MCF 10A (cell line): ENCODE data around the gene LRFN4. TPM values are rescaled to one million over a fixed set of nuclear protein-coding genes. Genes with fewer than 3 reads are reported as not detected.
A peak's percentile ranks its signal among the peaks of the same experiment; 100 is the strongest.

Source experiments
- BruUV-seq: library from RNA; stranded (reverse); fragments of 400-500 nt; replicated peaks from 2 replicates; lab custom pipeline; 2021; lab: Mats Ljungman, UMichigan
- CTCF ChIA-PET: fragments of 300-600 bp; sonication (Branson Sonifier 250); formaldehyde crosslinking; extraction: SDS; loops from one replicate; lab custom pipeline; 2021; ENCODE audit warnings: antibody characterized with exemption, inconsistent platforms; lab: Yijun Ruan, JAX
- POLR2A ChIA-PET: fragments of 300-600, 350-650 bp; sonication (Branson Sonifier 250); formaldehyde crosslinking; extraction: SDS; loops from one replicate; lab custom pipeline; 2020; ENCODE audit warnings: antibody characterized with exemption, inconsistent platforms; lab: Yijun Ruan, JAX
- DNase-seq: peaks from one replicate; pipeline ENCODE4 v3.0.0-alpha.2; 2018; ENCODE audit not compliant: unreplicated experiment
- H3K27ac Mint-ChIP-seq: one replicate; pipeline ENCODE4 v1.8.0; 2022; ENCODE audit warnings: mild to moderate bottlenecking, low read depth, mixed read lengths; ENCODE audit not compliant: unreplicated experiment
- H3K27me3 Mint-ChIP-seq: one replicate; pipeline ENCODE4 v1.8.0; 2022; ENCODE audit warnings: mixed read lengths; ENCODE audit not compliant: insufficient read depth, unreplicated experiment
- H3K36me3 Mint-ChIP-seq: one replicate; pipeline ENCODE4 v1.8.0; 2022; ENCODE audit warnings: mild to moderate bottlenecking, moderate library complexity, mixed read lengths; ENCODE audit not compliant: insufficient read depth, unreplicated experiment
- H3K4me1 Mint-ChIP-seq: one replicate; pipeline ENCODE4 v1.8.0; 2022; ENCODE audit warnings: mixed read lengths; ENCODE audit not compliant: insufficient read depth, unreplicated experiment
- H3K4me3 Mint-ChIP-seq: one replicate; pipeline ENCODE4 v1.8.0; 2022; ENCODE audit warnings: mild to moderate bottlenecking, moderate library complexity, mixed read lengths; ENCODE audit not compliant: unreplicated experiment
- H3K9me3 Mint-ChIP-seq: one replicate; pipeline ENCODE4 v1.8.0; 2022; ENCODE audit warnings: mixed read lengths; ENCODE audit not compliant: unreplicated experiment
- intact Hi-C: fragments of 100-400 bp; cut with micrococcal nuclease; formaldehyde crosslinking; loops from 2 replicates; pipeline ENCODE4 v1.14.1; 2022
- total RNA-seq: library from RNA; stranded (reverse); gene quantifications from 2 replicates; pipeline ENCODE4 v1.2.3, GENCODE V29; 2022
- TF ChIP-seq, protein P1 (sequence below): fragments of 200-600 bp; IDR thresholded peaks from one replicate; pipeline ENCODE4 v1.8.0; 2022; ENCODE audit warnings: antibody characterized with exemption, mild to moderate bottlenecking; ENCODE audit not compliant: unreplicated experiment

LRFN4 gene
- total RNA-seq, 1 experiment from 2014 or later, result 30.4 TPM

DNA sequence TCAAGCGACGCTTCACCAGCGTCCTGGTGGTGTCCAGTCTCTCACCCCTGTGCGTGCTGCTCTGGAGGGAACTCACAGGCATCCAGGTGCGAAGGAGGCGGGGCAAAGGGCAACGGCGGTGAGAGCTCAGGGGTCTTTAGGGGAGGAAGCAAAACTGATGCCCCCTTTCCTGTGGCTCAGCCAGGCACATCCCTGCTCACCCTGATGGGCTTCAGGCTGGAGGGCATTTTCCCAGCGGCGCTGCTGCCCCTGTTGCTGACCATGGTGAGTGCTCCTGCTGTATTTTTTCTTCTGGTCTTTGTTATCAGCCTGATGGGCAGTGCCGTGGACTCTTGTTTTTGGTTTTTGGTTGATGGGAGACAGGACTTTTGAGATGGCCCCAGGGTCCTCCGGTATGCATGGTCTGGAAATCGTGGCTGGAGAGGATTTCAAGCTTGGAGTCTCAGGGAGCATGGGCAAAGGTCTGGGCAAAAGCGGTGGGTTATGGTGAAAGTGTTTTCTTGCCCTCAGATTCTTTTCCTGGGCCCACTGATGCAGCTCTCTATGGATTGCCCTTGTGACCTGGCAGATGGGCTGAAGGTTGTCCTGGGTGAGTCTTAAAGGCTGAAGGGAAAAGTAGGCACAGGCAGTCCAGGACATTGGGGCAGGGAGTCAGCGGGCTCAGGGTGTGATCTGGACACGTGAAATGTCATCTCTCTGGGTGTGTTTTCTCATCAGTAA is 12.9 kb upstream of the LRFN4 start:
- POLR2A ChIA-PET, result interaction anchor here (0.6 to 3.8 kb wide), 29 partner anchors 10 to 568 kb away, joined by 3 to 74 read pairs (median 4); partner anchors contain the start of genes C11orf86 and PC
- Mint-ChIP-seq H3K9me3 (no peaks in the 10 kb centered on the region), H3K4me3 (peak overlapping the region; percentile 82), H3K27ac (peak overlapping the region; percentile 94), H3K36me3 (peaks cover 76% of the 10 kb centered on the region), H3K4me1 (peaks cover 28% of the 10 kb centered on the region), H3K27me3 (no peaks in the 10 kb centered on the region)
- no peak for DNase-seq
- BruUV-seq, result TSS peak; percentile 46
- CTCF ChIA-PET, result interaction anchor here (0.6 to 5.4 kb wide), 7 partner anchors 10 to 276 kb away, joined by 3 to 36 read pairs (median 3); partner anchors contain the start of gene C11orf86
- intact Hi-C loops, result loop anchor here (1.0 to 5.0 kb wide), 3 partner anchors 113 to 178 kb away; partner anchors contain the start of genes PC and SYT12
- TF ChIP-seq, protein P1, sequence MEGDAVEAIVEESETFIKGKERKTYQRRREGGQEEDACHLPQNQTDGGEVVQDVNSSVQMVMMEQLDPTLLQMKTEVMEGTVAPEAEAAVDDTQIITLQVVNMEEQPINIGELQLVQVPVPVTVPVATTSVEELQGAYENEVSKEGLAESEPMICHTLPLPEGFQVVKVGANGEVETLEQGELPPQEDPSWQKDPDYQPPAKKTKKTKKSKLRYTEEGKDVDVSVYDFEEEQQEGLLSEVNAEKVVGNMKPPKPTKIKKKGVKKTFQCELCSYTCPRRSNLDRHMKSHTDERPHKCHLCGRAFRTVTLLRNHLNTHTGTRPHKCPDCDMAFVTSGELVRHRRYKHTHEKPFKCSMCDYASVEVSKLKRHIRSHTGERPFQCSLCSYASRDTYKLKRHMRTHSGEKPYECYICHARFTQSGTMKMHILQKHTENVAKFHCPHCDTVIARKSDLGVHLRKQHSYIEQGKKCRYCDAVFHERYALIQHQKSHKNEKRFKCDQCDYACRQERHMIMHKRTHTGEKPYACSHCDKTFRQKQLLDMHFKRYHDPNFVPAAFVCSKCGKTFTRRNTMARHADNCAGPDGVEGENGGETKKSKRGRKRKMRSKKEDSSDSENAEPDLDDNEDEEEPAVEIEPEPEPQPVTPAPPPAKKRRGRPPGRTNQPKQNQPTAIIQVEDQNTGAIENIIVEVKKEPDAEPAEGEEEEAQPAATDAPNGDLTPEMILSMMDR, result no peak

DNA sequence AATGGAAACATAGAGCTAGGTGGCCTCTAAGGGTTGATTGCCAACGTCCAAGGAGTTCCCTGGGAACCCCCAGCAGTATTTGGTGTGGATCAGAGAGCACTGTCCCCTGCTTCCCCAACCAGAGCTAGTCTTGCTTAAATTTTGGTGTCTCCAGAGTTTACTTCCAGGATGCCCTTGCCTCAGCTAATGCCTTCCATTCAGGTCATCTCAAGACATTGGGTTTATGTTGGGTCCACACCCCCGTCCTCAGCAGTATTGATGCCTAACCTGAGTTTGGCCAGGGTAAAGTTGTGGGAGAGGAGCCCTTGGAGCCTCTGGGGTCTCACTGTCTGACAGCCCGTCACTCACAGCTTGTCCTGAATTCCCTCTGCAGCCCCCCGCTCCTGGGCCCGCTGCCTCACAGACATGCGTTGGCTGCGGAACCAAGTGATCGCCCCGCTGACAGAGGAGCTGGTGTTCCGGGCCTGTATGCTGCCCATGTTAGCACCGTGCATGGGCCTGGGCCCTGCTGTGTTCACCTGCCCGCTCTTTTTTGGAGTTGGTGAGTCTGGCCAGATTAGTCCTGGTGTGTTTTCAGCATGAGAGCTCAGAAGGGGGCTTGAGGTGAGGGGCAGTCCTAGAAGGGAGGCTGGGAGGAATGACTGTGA is 12.2 kb upstream of the LRFN4 start:
- TF ChIP-seq, protein P1, result no peak
- H3K27me3 Mint-ChIP-seq, result no peaks in the 10 kb centered on the region
- CTCF ChIA-PET, result interaction anchor here (0.6 to 5.4 kb wide), 7 partner anchors 9 to 277 kb away, joined by 3 to 36 read pairs (median 3); partner anchors contain the start of gene C11orf86
- no peak for DNase-seq
- H3K4me1 Mint-ChIP-seq, result peaks cover 28% of the 10 kb centered on the region
- no TSS peak for BruUV-seq
- peak overlapping the region; percentile 94 for H3K27ac Mint-ChIP-seq
- POLR2A ChIA-PET, result interaction anchor here (0.7 to 3.8 kb wide), 12 partner anchors 9 to 568 kb away, joined by 3 to 74 read pairs (median 4); partner anchors contain the start of gene PC
- H3K4me3 Mint-ChIP-seq, result peak overlapping the region; percentile 82
- no peaks in the 10 kb centered on the region for H3K9me3 Mint-ChIP-seq
- intact Hi-C loops, result loop anchor here (5.0 kb wide), 2 partner anchors 113 to 178 kb away; partner anchors contain the start of genes PC and SYT12
- peaks cover 75% of the 10 kb centered on the region for H3K36me3 Mint-ChIP-seq

DNA sequence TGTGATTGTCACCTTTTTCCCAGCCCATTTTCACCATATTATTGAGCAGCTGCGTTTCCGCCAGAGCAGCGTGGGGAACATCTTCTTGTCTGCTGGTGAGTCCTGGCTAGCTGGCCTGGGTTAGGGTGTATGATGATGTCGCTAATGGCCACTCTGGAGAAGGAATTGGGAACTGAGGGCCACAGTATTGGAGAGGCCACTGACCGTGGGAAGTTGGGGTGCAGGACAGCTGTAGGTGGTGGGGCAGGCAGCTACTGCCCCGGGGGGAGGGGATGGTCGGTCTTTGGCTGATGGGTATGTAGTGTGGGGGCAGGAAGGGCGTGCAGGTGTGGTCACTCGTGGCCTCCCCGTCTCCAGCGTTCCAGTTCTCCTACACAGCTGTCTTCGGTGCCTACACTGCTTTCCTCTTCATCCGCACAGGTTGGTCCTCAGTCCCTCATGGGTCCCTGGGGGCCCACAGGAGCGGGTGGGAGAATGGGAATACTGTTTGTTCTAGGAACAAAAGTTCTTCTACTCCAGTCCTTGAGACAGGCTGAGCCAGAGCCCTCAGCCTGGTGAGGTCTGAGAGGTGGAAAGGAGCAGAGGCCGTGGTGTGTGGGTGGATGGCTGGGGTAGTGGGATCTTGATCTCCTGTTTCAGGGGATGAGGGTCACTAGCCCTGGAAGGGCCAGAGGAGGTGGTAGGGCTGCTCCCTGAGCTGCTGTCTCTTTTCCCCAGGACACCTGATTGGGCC is 11.6 kb upstream of the LRFN4 start:
- H3K27ac Mint-ChIP-seq, result no peak overlapping the region
- TF ChIP-seq, protein P1, result no peak
- POLR2A ChIA-PET, result interaction anchor here (0.6 to 3.8 kb wide), 8 partner anchors 9 to 746 kb away, joined by 3 to 74 read pairs (median 4); partner anchors contain the start of gene PC
- CTCF ChIA-PET, result interaction anchor here (1.4 to 5.4 kb wide), 3 partner anchors 8 to 150 kb away, joined by 3 to 36 read pairs (median 3); partner anchors contain the start of gene C11orf86
- peak overlapping the region; percentile 82 for H3K4me3 Mint-ChIP-seq
- intact Hi-C loops, result no loop called here
- no peak for DNase-seq
- BruUV-seq, result no TSS peak
- H3K4me1 Mint-ChIP-seq, result peaks cover 25% of the 10 kb centered on the region
- no peaks in the 10 kb centered on the region for H3K9me3 Mint-ChIP-seq
- no peaks in the 10 kb centered on the region for H3K27me3 Mint-ChIP-seq
- H3K36me3 Mint-ChIP-seq, result peaks cover 78% of the 10 kb centered on the region
